WTC11 (cell line): ENCODE measurements around the gene KRTAP1-4. TPM values are rescaled to one million over a fixed set of nuclear protein-coding genes. Genes with fewer than 3 reads are reported as not detected.

ENCODE experiments used
- ATAC-seq: fragments of 200-7000 bp; cut with Tn5 transposase; 2 replicates; pipeline ENCODE4 v1.10.0; 2021; ENCODE audit warnings: mild to moderate bottlenecking, moderate library complexity
- CTCF ChIA-PET: fragments of 300-600 bp; sonication (Branson Sonifier 250); formaldehyde crosslinking; loops from one replicate; lab custom pipeline; 2021; ENCODE audit warnings: antibody characterized with exemption; lab: Charles Lee
- POLR2A ChIA-PET: fragments of 350-600 bp; sonication (Branson Sonifier 250); formaldehyde crosslinking; loops from one replicate; lab custom pipeline; 2021; ENCODE audit warnings: antibody characterized with exemption; lab: Charles Lee
- DNase-seq: peaks from one replicate; pipeline ENCODE4 v3.0.0; 2021; ENCODE audit warnings: low spot score
- H3K27ac Mint-ChIP-seq: 2 replicates; pipeline ENCODE4 v1.8.0; 2021; ENCODE audit warnings: mixed read lengths
- H3K27me3 Mint-ChIP-seq: 2 replicates; pipeline ENCODE4 v1.8.0; 2021; ENCODE audit warnings: low read depth, mild to moderate bottlenecking, moderate library complexity, mixed read lengths
- H3K36me3 Mint-ChIP-seq: 2 replicates; pipeline ENCODE4 v1.8.0; 2021; ENCODE audit warnings: mixed read lengths
- H3K4me1 Mint-ChIP-seq: 2 replicates; pipeline ENCODE4 v1.8.0; 2022; ENCODE audit warnings: mixed read lengths
- H3K4me3 Mint-ChIP-seq: 2 replicates; pipeline ENCODE4 v1.8.0; 2021; ENCODE audit warnings: mild to moderate bottlenecking, moderate library complexity, mixed read lengths
- H3K9me3 Mint-ChIP-seq: 2 replicates; pipeline ENCODE4 v1.8.0; 2021; ENCODE audit warnings: mixed read lengths
- ATF3 ChIP-seq: sonication (generic); formaldehyde crosslinking; conservative IDR thresholded peaks from 2 replicates; pipeline ENCODE4 v1.8.1; 2022; ENCODE audit warnings: mild to moderate bottlenecking, missing genetic modification reagents
- CDX4 ChIP-seq: fragments of 250-450 bp; sonication (Bioruptor Pico); IDR thresholded peaks from 2 replicates; pipeline ENCODE4 v1.9.0; 2021; ENCODE audit warnings: moderate library complexity, mild to moderate bottlenecking, inconsistent platforms, borderline replicate concordance
- CREB1 ChIP-seq: sonication (generic); formaldehyde crosslinking; IDR thresholded peaks from 2 replicates; pipeline ENCODE4 v1.8.0; 2023; ENCODE audit warnings: mild to moderate bottlenecking, missing genetic modification reagents
- E2F5 ChIP-seq: sonication (generic); formaldehyde crosslinking; IDR thresholded peaks from 2 replicates; pipeline ENCODE4 v1.8.1; 2022; ENCODE audit warnings: mild to moderate bottlenecking, moderate library complexity, missing genetic modification reagents
- ELF4 ChIP-seq: sonication (generic); formaldehyde crosslinking; IDR thresholded peaks from 2 replicates; pipeline ENCODE4 v1.8.1; 2022; ENCODE audit warnings: low read depth, mild to moderate bottlenecking, moderate library complexity, missing genetic modification reagents
- ETV6 ChIP-seq: sonication (generic); formaldehyde crosslinking; IDR thresholded peaks from 2 replicates; pipeline ENCODE4 v1.8.1; 2022; ENCODE audit warnings: mild to moderate bottlenecking, missing genetic modification reagents
- FOXJ3 ChIP-seq: sonication (generic); formaldehyde crosslinking; IDR thresholded peaks from 2 replicates; pipeline ENCODE4 v1.9.0; 2021; ENCODE audit warnings: missing genetic modification reagents, mild to moderate bottlenecking, borderline replicate concordance
- OVOL2 ChIP-seq: fragments of 250-450 bp; sonication (Bioruptor Pico); IDR thresholded peaks from 2 replicates; pipeline ENCODE4 v1.9.0; 2021; ENCODE audit warnings: mild to moderate bottlenecking, borderline replicate concordance
- PRRX2 ChIP-seq: fragments of 250-450 bp; sonication (Bioruptor Pico); IDR thresholded peaks from 2 replicates; pipeline ENCODE4 v1.8.0; 2021; ENCODE audit warnings: mild to moderate bottlenecking
- RELA ChIP-seq: sonication (generic); formaldehyde crosslinking; IDR thresholded peaks from 2 replicates; pipeline ENCODE4 v1.8.1; 2022; ENCODE audit warnings: missing genetic modification reagents, mild to moderate bottlenecking, borderline replicate concordance
- RORB ChIP-seq: fragments of 250-450 bp; sonication (Bioruptor Pico); IDR thresholded peaks from 2 replicates; pipeline ENCODE4 v1.9.0; 2021; ENCODE audit warnings: mild to moderate bottlenecking
- SMAD4 ChIP-seq: sonication (generic); formaldehyde crosslinking; IDR thresholded peaks from 2 replicates; pipeline ENCODE4 v1.8.0; 2022; ENCODE audit warnings: mild to moderate bottlenecking, missing genetic modification reagents
- SOX15 ChIP-seq: fragments of 250-450 bp; sonication (Bioruptor Pico); IDR thresholded peaks from 2 replicates; pipeline ENCODE4 v1.9.0; 2021; ENCODE audit warnings: mild to moderate bottlenecking
- TCF7 ChIP-seq: sonication (generic); formaldehyde crosslinking; IDR thresholded peaks from 2 replicates; pipeline ENCODE4 v1.8.0; 2022; ENCODE audit warnings: mild to moderate bottlenecking, low read depth, missing genetic modification reagents, moderate library complexity
- TEAD4 ChIP-seq: sonication (generic); formaldehyde crosslinking; IDR thresholded peaks from 2 replicates; pipeline ENCODE4 v1.8.0; 2022; ENCODE audit warnings: mild to moderate bottlenecking, missing genetic modification reagents
- ZNF232 ChIP-seq: sonication (generic); formaldehyde crosslinking; IDR thresholded peaks from 2 replicates; pipeline ENCODE4 v1.8.0; 2022; ENCODE audit warnings: mild to moderate bottlenecking, missing genetic modification reagents
- ZNF512 ChIP-seq: sonication (generic); formaldehyde crosslinking; IDR thresholded peaks from 2 replicates; pipeline ENCODE4 v1.8.1; 2022; ENCODE audit warnings: missing genetic modification reagents, borderline replicate concordance
- total RNA-seq: library from RNA; stranded (reverse); gene quantifications from 3 replicates; pipeline ENCODE4 v1.2.3, GENCODE V29; 2021
- TF ChIP-seq, protein P1 (sequence below): sonication (generic); formaldehyde crosslinking; conservative IDR thresholded peaks from 2 replicates; pipeline ENCODE4 v1.8.1; 2023; ENCODE audit warnings: mild to moderate bottlenecking, low read depth, missing genetic modification reagents, moderate library complexity
- TF ChIP-seq, protein P2 (sequence below): fragments of 250-450 bp; sonication (Bioruptor Pico); IDR thresholded peaks from 2 replicates; pipeline ENCODE4 v1.9.0; 2021; ENCODE audit warnings: mild to moderate bottlenecking
- TF ChIP-seq, protein P3 (sequence below): sonication (generic); formaldehyde crosslinking; IDR thresholded peaks from 2 replicates; pipeline ENCODE4 v1.8.1; 2023; ENCODE audit warnings: mild to moderate bottlenecking, missing genetic modification reagents, borderline replicate concordance

The KRTAP1-4 gene
- total RNA-seq, 1 experiment from 2014 or later = not detected

GRCh38 chr17:40981115-40981514 is 48.9 kb downstream of the KRTAP1-4 start:
- H3K36me3 Mint-ChIP-seq = no peaks in the 10 kb centered on the region
- ChIA-PET POLR2A (interaction anchor here (0.5 kb wide), 1 partner anchor 58 kb away, joined by 5 read pairs; no protein-coding TSS in a partner anchor), CTCF (interaction anchor here (1.0 kb wide), 1 partner anchor 567 kb away, joined by 3 read pairs; no protein-coding TSS in a partner anchor)
- no peak for DNase-seq
- no peak overlapping the region for H3K27ac Mint-ChIP-seq
- peaks cover 15% of the 10 kb centered on the region for H3K4me1 Mint-ChIP-seq
- no peaks in the 10 kb centered on the region for H3K9me3 Mint-ChIP-seq
- no peak overlapping the region for H3K4me3 Mint-ChIP-seq
- no peak for TF ChIP-seq E2F5 (CRISPR knock-in tag)
- no peak for TF ChIP-seq CREB1 (CRISPR knock-in tag)
- TF ChIP-seq, protein P1, sequence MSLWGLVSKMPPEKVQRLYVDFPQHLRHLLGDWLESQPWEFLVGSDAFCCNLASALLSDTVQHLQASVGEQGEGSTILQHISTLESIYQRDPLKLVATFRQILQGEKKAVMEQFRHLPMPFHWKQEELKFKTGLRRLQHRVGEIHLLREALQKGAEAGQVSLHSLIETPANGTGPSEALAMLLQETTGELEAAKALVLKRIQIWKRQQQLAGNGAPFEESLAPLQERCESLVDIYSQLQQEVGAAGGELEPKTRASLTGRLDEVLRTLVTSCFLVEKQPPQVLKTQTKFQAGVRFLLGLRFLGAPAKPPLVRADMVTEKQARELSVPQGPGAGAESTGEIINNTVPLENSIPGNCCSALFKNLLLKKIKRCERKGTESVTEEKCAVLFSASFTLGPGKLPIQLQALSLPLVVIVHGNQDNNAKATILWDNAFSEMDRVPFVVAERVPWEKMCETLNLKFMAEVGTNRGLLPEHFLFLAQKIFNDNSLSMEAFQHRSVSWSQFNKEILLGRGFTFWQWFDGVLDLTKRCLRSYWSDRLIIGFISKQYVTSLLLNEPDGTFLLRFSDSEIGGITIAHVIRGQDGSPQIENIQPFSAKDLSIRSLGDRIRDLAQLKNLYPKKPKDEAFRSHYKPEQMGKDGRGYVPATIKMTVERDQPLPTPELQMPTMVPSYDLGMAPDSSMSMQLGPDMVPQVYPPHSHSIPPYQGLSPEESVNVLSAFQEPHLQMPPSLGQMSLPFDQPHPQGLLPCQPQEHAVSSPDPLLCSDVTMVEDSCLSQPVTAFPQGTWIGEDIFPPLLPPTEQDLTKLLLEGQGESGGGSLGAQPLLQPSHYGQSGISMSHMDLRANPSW (CRISPR knock-in tag) = no peak
- no peak for TF ChIP-seq ZNF232 (CRISPR knock-in tag)
- no peak for TF ChIP-seq TEAD4
- TF ChIP-seq, protein P2, sequence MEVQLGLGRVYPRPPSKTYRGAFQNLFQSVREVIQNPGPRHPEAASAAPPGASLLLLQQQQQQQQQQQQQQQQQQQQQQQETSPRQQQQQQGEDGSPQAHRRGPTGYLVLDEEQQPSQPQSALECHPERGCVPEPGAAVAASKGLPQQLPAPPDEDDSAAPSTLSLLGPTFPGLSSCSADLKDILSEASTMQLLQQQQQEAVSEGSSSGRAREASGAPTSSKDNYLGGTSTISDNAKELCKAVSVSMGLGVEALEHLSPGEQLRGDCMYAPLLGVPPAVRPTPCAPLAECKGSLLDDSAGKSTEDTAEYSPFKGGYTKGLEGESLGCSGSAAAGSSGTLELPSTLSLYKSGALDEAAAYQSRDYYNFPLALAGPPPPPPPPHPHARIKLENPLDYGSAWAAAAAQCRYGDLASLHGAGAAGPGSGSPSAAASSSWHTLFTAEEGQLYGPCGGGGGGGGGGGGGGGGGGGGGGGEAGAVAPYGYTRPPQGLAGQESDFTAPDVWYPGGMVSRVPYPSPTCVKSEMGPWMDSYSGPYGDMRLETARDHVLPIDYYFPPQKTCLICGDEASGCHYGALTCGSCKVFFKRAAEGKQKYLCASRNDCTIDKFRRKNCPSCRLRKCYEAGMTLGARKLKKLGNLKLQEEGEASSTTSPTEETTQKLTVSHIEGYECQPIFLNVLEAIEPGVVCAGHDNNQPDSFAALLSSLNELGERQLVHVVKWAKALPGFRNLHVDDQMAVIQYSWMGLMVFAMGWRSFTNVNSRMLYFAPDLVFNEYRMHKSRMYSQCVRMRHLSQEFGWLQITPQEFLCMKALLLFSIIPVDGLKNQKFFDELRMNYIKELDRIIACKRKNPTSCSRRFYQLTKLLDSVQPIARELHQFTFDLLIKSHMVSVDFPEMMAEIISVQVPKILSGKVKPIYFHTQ (CRISPR knock-in tag) = no peak
- no peak for TF ChIP-seq RELA (CRISPR knock-in tag)
- TF ChIP-seq PRRX2 (CRISPR knock-in tag) = no peak
- TF ChIP-seq SOX15 = no peak
- TF ChIP-seq, protein P3, sequence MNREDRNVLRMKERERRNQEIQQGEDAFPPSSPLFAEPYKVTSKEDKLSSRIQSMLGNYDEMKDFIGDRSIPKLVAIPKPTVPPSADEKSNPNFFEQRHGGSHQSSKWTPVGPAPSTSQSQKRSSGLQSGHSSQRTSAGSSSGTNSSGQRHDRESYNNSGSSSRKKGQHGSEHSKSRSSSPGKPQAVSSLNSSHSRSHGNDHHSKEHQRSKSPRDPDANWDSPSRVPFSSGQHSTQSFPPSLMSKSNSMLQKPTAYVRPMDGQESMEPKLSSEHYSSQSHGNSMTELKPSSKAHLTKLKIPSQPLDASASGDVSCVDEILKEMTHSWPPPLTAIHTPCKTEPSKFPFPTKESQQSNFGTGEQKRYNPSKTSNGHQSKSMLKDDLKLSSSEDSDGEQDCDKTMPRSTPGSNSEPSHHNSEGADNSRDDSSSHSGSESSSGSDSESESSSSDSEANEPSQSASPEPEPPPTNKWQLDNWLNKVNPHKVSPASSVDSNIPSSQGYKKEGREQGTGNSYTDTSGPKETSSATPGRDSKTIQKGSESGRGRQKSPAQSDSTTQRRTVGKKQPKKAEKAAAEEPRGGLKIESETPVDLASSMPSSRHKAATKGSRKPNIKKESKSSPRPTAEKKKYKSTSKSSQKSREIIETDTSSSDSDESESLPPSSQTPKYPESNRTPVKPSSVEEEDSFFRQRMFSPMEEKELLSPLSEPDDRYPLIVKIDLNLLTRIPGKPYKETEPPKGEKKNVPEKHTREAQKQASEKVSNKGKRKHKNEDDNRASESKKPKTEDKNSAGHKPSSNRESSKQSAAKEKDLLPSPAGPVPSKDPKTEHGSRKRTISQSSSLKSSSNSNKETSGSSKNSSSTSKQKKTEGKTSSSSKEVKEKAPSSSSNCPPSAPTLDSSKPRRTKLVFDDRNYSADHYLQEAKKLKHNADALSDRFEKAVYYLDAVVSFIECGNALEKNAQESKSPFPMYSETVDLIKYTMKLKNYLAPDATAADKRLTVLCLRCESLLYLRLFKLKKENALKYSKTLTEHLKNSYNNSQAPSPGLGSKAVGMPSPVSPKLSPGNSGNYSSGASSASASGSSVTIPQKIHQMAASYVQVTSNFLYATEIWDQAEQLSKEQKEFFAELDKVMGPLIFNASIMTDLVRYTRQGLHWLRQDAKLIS (CRISPR knock-in tag) = no peak
- no peak for TF ChIP-seq RORB (CRISPR knock-in tag)
- no peak for TF ChIP-seq ETV6 (CRISPR knock-in tag)
- no peak for TF ChIP-seq CDX4
- TF ChIP-seq ATF3 (CRISPR knock-in tag) = no peak
- no peak for TF ChIP-seq OVOL2 (CRISPR knock-in tag)
- no peak for TF ChIP-seq TCF7 (CRISPR knock-in tag)
- TF ChIP-seq SMAD4 = no peak
- TF ChIP-seq ELF4 (CRISPR knock-in tag) = no peak
- TF ChIP-seq ZNF512 (CRISPR knock-in tag) = no peak
- no peak for TF ChIP-seq FOXJ3 (CRISPR knock-in tag)
- ATAC-seq = no peak
- no peaks in the 10 kb centered on the region for H3K27me3 Mint-ChIP-seq
